Measurements from ENCODE around the gene RFPL4AL1.
"Not testable (repeated sequence)": the region's sequence is repeated elsewhere in the genome, so short reads cannot be mapped to it uniquely, and the experiment has no call there.

The RFPL4AL1 gene

GRCh38 chr19:55768818-55769217, at the start of gene RFPL4AL1:
Gene RFPL4AL1, plus strand, starts transcription at chr19:55769118. Its CDS starts 2,687 bp downstream, at chr19:55771805.
- DNase-seq, result not testable (repeated sequence)

- DNase-seq, result no peak
Observed at GRCh38 chr19:55720214-55720746, 48.6 kb upstream of the RFPL4AL1 start.

- no peak for DNase-seq
Observed at GRCh38 chr19:55720801-55721200, 48.1 kb upstream of the RFPL4AL1 start.

GRCh38 chr19:55723491-55723890, 45.4 kb upstream of the RFPL4AL1 start:
- no peak for DNase-seq

GRCh38 chr19:55730378-55730777, 38.5 kb upstream of the RFPL4AL1 start:
- not testable (repeated sequence) for DNase-seq

- DNase-seq, result no peak
Observed at GRCh38 chr19:55738302-55738701, 30.6 kb upstream of the RFPL4AL1 start, which contains the start of gene NLRP9. Gene NLRP9, minus strand, starts transcription at chr19:55738402. Its CDS starts 28 bp downstream, at chr19:55738374.

GRCh38 chr19:55750715-55751114, 18.2 kb upstream of the RFPL4AL1 start:
- DNase-seq, result no peak

- DNase-seq, result no peak
Observed at GRCh38 chr19:55753401-55753800, 15.5 kb upstream of the RFPL4AL1 start.

- not testable (repeated sequence) for DNase-seq
Observed at GRCh38 chr19:55756808-55757207, 12.1 kb upstream of the RFPL4AL1 start.

- DNase-seq, result not testable (repeated sequence)
Observed at GRCh38 chr19:55758797-55759196, 10.1 kb upstream of the RFPL4AL1 start, which contains the start of gene RFPL4A. Gene RFPL4A, plus strand, starts transcription at chr19:55759097. Its CDS starts 2,704 bp downstream, at chr19:55761801.

GRCh38 chr19:55766466-55766865, 2.5 kb upstream of the RFPL4AL1 start:
- DNase-seq, result no peak

- DNase-seq, result not testable (repeated sequence)
Observed at GRCh38 chr19:55769632-55770031, 714 bp downstream of the RFPL4AL1 start.

- DNase-seq, result peak in 1 of 3 experiments; percentile 37
Observed at GRCh38 chr19:55777528-55777927, 8.6 kb downstream of the RFPL4AL1 start.

GRCh38 chr19:55778331-55778730, 9.4 kb downstream of the RFPL4AL1 start:
- DNase-seq, result no peak

- DNase-seq, result no peak
Observed at GRCh38 chr19:55781112-55781511, 12.2 kb downstream of the RFPL4AL1 start.

GRCh38 chr19:55795021-55795420, 26.1 kb downstream of the RFPL4AL1 start:
- DNase-seq, result no peak

- no peak for DNase-seq
Observed at GRCh38 chr19:55801416-55801815, 32.5 kb downstream of the RFPL4AL1 start.

GRCh38 chr19:55802281-55802680, 33.4 kb downstream of the RFPL4AL1 start:
- DNase-seq, result no peak

- peak; percentile 35 to 89 (median 74) for DNase-seq
Observed at GRCh38 chr19:55809381-55810058, 40.6 kb downstream of the RFPL4AL1 start.

GRCh38 chr19:55811340-55811739, 42.4 kb downstream of the RFPL4AL1 start:
- DNase-seq, result no peak

GRCh38 chr19:55812449-55812848, 43.5 kb downstream of the RFPL4AL1 start:
- DNase-seq, result no peak

- DNase-seq, result no peak
Observed at GRCh38 chr19:55813906-55814305, 45.0 kb downstream of the RFPL4AL1 start.

- no peak for DNase-seq
Observed at GRCh38 chr19:55820037-55820436, 51.1 kb downstream of the RFPL4AL1 start.
